Activated CD4-positive, alpha-beta memory T cell treated with anti-CD3 and anti-CD28 coated beads, Interleukin-2, amount 10 ng/mL, durations not matched to agents 7 days and 5 days (primary cell): ENCODE results near the gene TSPAN8. TPM values are rescaled to one million over a fixed set of nuclear protein-coding genes. Genes with fewer than 3 reads are reported as not detected.

ENCODE experiments used
- CTCF ChIA-PET: fragments of 350-600 bp; sonication (Branson Sonifier 250); formaldehyde crosslinking; loops from one replicate; lab custom pipeline; 2021; ENCODE audit warnings: antibody characterized with exemption, inconsistent platforms; lab: Charles Lee
- POLR2A ChIA-PET: fragments of 350-600 bp; sonication (Branson Sonifier 250); formaldehyde crosslinking; loops from one replicate; lab custom pipeline; 2021; ENCODE audit warnings: antibody characterized with exemption; lab: Charles Lee
- DNase-seq: peaks from one replicate; pipeline ENCODE4 v3.0.0-alpha.2; 2020
- H3K27ac Mint-ChIP-seq: one replicate; pipeline ENCODE4 v1.8.0; 2021; ENCODE audit warnings: mild to moderate bottlenecking, mixed read lengths
- H3K27me3 Mint-ChIP-seq: one replicate; pipeline ENCODE4 v1.8.0; 2021; ENCODE audit warnings: mixed read lengths
- H3K36me3 Mint-ChIP-seq: one replicate; pipeline ENCODE4 v1.8.0; 2021; ENCODE audit warnings: low read depth, mixed read lengths
- H3K4me1 Mint-ChIP-seq: one replicate; pipeline ENCODE4 v1.8.0; 2021; ENCODE audit warnings: mixed read lengths
- H3K4me3 Mint-ChIP-seq: one replicate; pipeline ENCODE4 v1.8.0; 2021; ENCODE audit warnings: mild to moderate bottlenecking, mixed read lengths
- H3K9me3 Mint-ChIP-seq: one replicate; pipeline ENCODE4 v1.8.0; 2021; ENCODE audit warnings: mixed read lengths
- total RNA-seq, 2 experiments: library from RNA; stranded (reverse); gene quantifications; one replicate each; pipeline ENCODE4 v1.2.3, GENCODE V29; 2021

The TSPAN8 gene
- total RNA-seq = not detected

GRCh38 chr12:71157601-71158233, at the start of gene TSPAN8:
TSS of gene TSPAN8 (minus strand) at chr12:71157999. CDS start at chr12:71157678, 321 bp downstream.
- Mint-ChIP-seq H3K36me3 (no peaks in the 10 kb centered on the region), H3K27ac (no peak within 1 kb of the TSS), H3K27me3 (no peaks in the 10 kb centered on the region), H3K4me1 (no peaks in the 10 kb centered on the region), H3K9me3 (no peaks in the 10 kb centered on the region), H3K4me3 (no peak within 1 kb of the TSS)
- CTCF ChIA-PET = no interaction called here
- no peak for DNase-seq
- POLR2A ChIA-PET = no interaction called here

GRCh38 chr12:71201136-71201679, 43.4 kb upstream of the TSPAN8 start:
- Mint-ChIP-seq H3K27me3 (no peaks in the 10 kb centered on the region), H3K36me3 (no peaks in the 10 kb centered on the region), H3K9me3 (no peaks in the 10 kb centered on the region), H3K27ac (no peak overlapping the region), H3K4me3 (no peak overlapping the region), H3K4me1 (no peaks in the 10 kb centered on the region)
- no peak for DNase-seq
- CTCF ChIA-PET = no interaction called here
- POLR2A ChIA-PET = no interaction called here

- Mint-ChIP-seq H3K27ac (no peak overlapping the region), H3K4me1 (no peaks in the 10 kb centered on the region), H3K9me3 (no peaks in the 10 kb centered on the region), H3K4me3 (no peak overlapping the region), H3K36me3 (no peaks in the 10 kb centered on the region), H3K27me3 (no peaks in the 10 kb centered on the region)
- ChIA-PET CTCF (no interaction called here), POLR2A (no interaction called here)
- DNase-seq = no peak
Observed at GRCh38 chr12:71200706-71201105, 42.9 kb upstream of the TSPAN8 start.

GRCh38 chr12:71197460-71197859, 39.7 kb upstream of the TSPAN8 start:
- Mint-ChIP-seq H3K4me3 (no peak overlapping the region), H3K4me1 (no peaks in the 10 kb centered on the region), H3K27me3 (no peaks in the 10 kb centered on the region), H3K9me3 (no peaks in the 10 kb centered on the region), H3K36me3 (no peaks in the 10 kb centered on the region), H3K27ac (no peak overlapping the region)
- CTCF ChIA-PET = no interaction called here
- POLR2A ChIA-PET = no interaction called here
- DNase-seq = no peak

- no peak for DNase-seq
- Mint-ChIP-seq H3K27ac (no peak overlapping the region), H3K4me3 (no peak overlapping the region), H3K27me3 (no peaks in the 10 kb centered on the region), H3K9me3 (no peaks in the 10 kb centered on the region), H3K36me3 (no peaks in the 10 kb centered on the region), H3K4me1 (no peaks in the 10 kb centered on the region)
- ChIA-PET POLR2A (no interaction called here), CTCF (no interaction called here)
Observed at GRCh38 chr12:71195338-71195896, 37.6 kb upstream of the TSPAN8 start.

GRCh38 chr12:71194657-71195056, 36.9 kb upstream of the TSPAN8 start:
- no peaks in the 10 kb centered on the region for H3K9me3 Mint-ChIP-seq
- DNase-seq = no peak
- no peak overlapping the region for H3K27ac Mint-ChIP-seq

GRCh38 chr12:71193041-71193440, 35.2 kb upstream of the TSPAN8 start:
- Mint-ChIP-seq H3K27ac (no peak overlapping the region), H3K36me3 (no peaks in the 10 kb centered on the region), H3K4me3 (no peak overlapping the region), H3K27me3 (no peaks in the 10 kb centered on the region), H3K9me3 (no peaks in the 10 kb centered on the region), H3K4me1 (no peaks in the 10 kb centered on the region)
- DNase-seq = no peak
- POLR2A ChIA-PET = no interaction called here
- CTCF ChIA-PET = no interaction called here

More at GRCh38 chr12:71194657-71195056, 36.9 kb upstream of the TSPAN8 start:
- ChIA-PET CTCF (no interaction called here), POLR2A (no interaction called here)
- Mint-ChIP-seq H3K27me3 (no peaks in the 10 kb centered on the region), H3K4me3 (no peak overlapping the region), H3K36me3 (no peaks in the 10 kb centered on the region), H3K4me1 (no peaks in the 10 kb centered on the region)

- POLR2A ChIA-PET = no interaction called here
- Mint-ChIP-seq H3K9me3 (no peaks in the 10 kb centered on the region), H3K36me3 (no peaks in the 10 kb centered on the region)
Observed at GRCh38 chr12:71191509-71192196, 33.9 kb upstream of the TSPAN8 start.

DNA sequence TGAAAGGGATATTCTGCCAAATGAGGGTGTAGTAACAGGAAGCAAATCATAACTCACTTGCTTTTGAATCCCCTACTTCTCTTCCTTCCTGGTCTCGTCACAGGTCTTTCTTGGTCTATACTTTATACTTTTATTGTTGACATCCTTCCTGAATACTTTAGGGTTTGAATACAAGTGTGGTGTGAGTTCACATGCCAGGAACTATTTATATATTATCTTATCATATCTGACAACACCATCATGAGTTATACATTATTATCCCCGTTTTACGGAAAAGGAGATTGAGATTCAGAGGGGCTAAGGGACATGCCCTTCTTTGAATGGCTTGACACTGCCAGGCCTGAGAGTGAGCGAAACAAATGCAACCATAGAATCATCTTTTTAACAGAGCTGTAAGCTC, 33.0 kb upstream of the TSPAN8 start:
- Mint-ChIP-seq H3K27ac (no peak overlapping the region), H3K9me3 (no peaks in the 10 kb centered on the region), H3K27me3 (no peaks in the 10 kb centered on the region), H3K4me3 (no peak overlapping the region), H3K36me3 (no peaks in the 10 kb centered on the region), H3K4me1 (no peaks in the 10 kb centered on the region)
- POLR2A ChIA-PET = no interaction called here
- CTCF ChIA-PET = interaction anchor here (0.6 kb wide), 1 partner anchor 1699 kb away, joined by 3 read pairs; no protein-coding TSS in a partner anchor
- no peak for DNase-seq

More at GRCh38 chr12:71191509-71192196, 33.9 kb upstream of the TSPAN8 start:
- no peak for DNase-seq
- CTCF ChIA-PET = no interaction called here
- Mint-ChIP-seq H3K27ac (no peak overlapping the region), H3K4me3 (no peak overlapping the region), H3K27me3 (no peaks in the 10 kb centered on the region), H3K4me1 (no peaks in the 10 kb centered on the region)

- Mint-ChIP-seq H3K27me3 (no peaks in the 10 kb centered on the region), H3K9me3 (no peaks in the 10 kb centered on the region)
- CTCF ChIA-PET = no interaction called here
Observed at GRCh38 chr12:71187379-71187778, 29.6 kb upstream of the TSPAN8 start.

GRCh38 chr12:71186571-71187288, 28.9 kb upstream of the TSPAN8 start:
- ChIA-PET CTCF (no interaction called here), POLR2A (no interaction called here)
- no peaks in the 10 kb centered on the region for H3K36me3 Mint-ChIP-seq
- no peak overlapping the region for H3K4me3 Mint-ChIP-seq
- H3K27ac Mint-ChIP-seq = no peak overlapping the region
- DNase-seq = no peak
- H3K4me1 Mint-ChIP-seq = no peaks in the 10 kb centered on the region
- no peaks in the 10 kb centered on the region for H3K27me3 Mint-ChIP-seq
- no peaks in the 10 kb centered on the region for H3K9me3 Mint-ChIP-seq

More at GRCh38 chr12:71187379-71187778, 29.6 kb upstream of the TSPAN8 start:
- H3K4me1 Mint-ChIP-seq = no peaks in the 10 kb centered on the region
- H3K27ac Mint-ChIP-seq = no peak overlapping the region
- DNase-seq = no peak
- POLR2A ChIA-PET = no interaction called here
- H3K36me3 Mint-ChIP-seq = no peaks in the 10 kb centered on the region
- H3K4me3 Mint-ChIP-seq = no peak overlapping the region

DNA sequence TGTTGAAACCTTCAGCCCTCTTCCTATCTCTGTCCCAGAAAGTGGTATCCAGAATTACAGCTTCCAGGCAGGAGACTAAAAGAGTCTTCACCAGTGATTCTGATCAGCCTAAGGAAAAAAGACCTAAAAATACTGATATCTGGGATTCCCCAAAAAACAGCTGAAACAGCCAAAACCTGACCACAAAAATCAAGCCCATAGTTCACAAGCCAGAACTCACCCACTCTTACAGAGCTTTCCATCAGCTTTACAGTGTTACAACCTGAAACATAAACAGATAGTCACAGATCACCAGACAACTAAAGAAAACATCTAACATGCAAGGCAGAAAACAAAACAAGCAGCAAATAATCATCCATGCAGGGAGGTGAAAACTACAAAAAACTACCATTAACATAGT, 26.0 kb upstream of the TSPAN8 start:
- Mint-ChIP-seq H3K27ac (no peak overlapping the region), H3K4me1 (no peaks in the 10 kb centered on the region), H3K9me3 (no peaks in the 10 kb centered on the region), H3K36me3 (no peaks in the 10 kb centered on the region), H3K4me3 (no peak overlapping the region), H3K27me3 (no peaks in the 10 kb centered on the region)
- no peak for DNase-seq
- ChIA-PET POLR2A (no interaction called here), CTCF (no interaction called here)

DNA sequence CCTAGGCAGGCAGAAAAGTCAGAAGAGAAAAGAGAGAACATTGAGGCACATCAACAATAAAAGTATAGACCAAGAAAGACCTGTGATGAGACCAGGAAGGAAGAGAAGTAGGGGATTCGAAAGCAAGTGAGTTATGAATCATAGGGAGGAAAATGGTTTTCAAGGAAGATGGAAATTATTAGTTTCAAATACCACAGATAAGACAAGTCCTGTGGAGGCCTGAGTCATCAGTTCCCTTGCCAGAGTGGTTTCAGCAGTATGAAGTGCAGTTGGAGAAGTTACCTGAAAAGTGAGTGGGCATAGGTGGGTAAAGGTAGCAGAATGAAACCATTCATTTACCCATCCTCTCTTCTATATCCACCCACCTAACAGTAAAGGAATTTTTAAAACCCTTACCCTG, 25.2 kb upstream of the TSPAN8 start:
- Mint-ChIP-seq H3K27ac (no peak overlapping the region), H3K4me1 (no peaks in the 10 kb centered on the region), H3K36me3 (no peaks in the 10 kb centered on the region), H3K4me3 (no peak overlapping the region), H3K9me3 (no peaks in the 10 kb centered on the region), H3K27me3 (no peaks in the 10 kb centered on the region)
- ChIA-PET CTCF (no interaction called here), POLR2A (no interaction called here)
- DNase-seq = no peak
